Common myeloid progenitor, CD34-positive (primary cell): ENCODE measurements around the gene KRT6B.

Experiments
- CTCF ChIA-PET: fragments of 350-600 bp; sonication (Branson Sonifier 250); formaldehyde crosslinking; loops from one replicate; lab custom pipeline; 2021; ENCODE audit warnings: antibody characterized with exemption; lab: Charles Lee
- POLR2A ChIA-PET: fragments of 350-600 bp; sonication (Branson Sonifier 250); formaldehyde crosslinking; loops from one replicate; lab custom pipeline; 2021; ENCODE audit warnings: antibody characterized with exemption; lab: Charles Lee
- DNase-seq, 3 donors: peaks; one replicate each; pipeline versions ENCODE4 v3.0.0 to v3.0.0-alpha.2; 2013
- H3K27ac ChIP-seq, 2 experiments: 1 replicate in 1 of 2; 2 replicates in 1 of 2; pipeline ENCODE4 v1.7.0; 2013; ENCODE audit warnings: inconsistent platforms in 2 of 2, low read length in 2 of 2, mild to moderate bottlenecking in 2 of 2, low read depth in 1 of 2, moderate library complexity in 1 of 2; ENCODE audit not compliant: severe bottlenecking in 2 of 2, insufficient read depth in 1 of 2, poor library complexity in 1 of 2
- H3K27me3 ChIP-seq, 5 experiments: replicated peaks in 2 of 5; 1 replicate in 3 of 5; 2 replicates in 2 of 5; pipeline versions ENCODE4 v1.6.1 to v1.7.0; 2013; ENCODE audit warnings: low read length in 4 of 5, mild to moderate bottlenecking in 2 of 5, moderate library complexity in 2 of 5, inconsistent platforms in 1 of 5; ENCODE audit not compliant: insufficient read depth in 5 of 5, control insufficient read depth in 4 of 5
- H3K36me3 ChIP-seq, 4 experiments: 1 replicate in 2 of 4; 2 replicates in 2 of 4; pipeline versions ENCODE4 v1.6.1 to v1.7.0; 2013; ENCODE audit warnings: low read length in 3 of 4, control low read depth in 1 of 4, mild to moderate bottlenecking in 1 of 4; ENCODE audit not compliant: control insufficient read depth in 4 of 4, insufficient read depth in 4 of 4
- H3K4me1 ChIP-seq, 4 experiments: 1 replicate in 3 of 4; 2 replicates in 1 of 4; pipeline versions ENCODE4 v1.6.1 to v1.7.1; 2013; ENCODE audit warnings: low read length in 3 of 4, mild to moderate bottlenecking in 3 of 4, control low read depth in 1 of 4, inconsistent platforms in 1 of 4, moderate library complexity in 1 of 4; ENCODE audit not compliant: control insufficient read depth in 4 of 4, insufficient read depth in 4 of 4; ENCODE audit errors: control extremely low read depth in 1 of 4
- H3K4me3 ChIP-seq, 7 experiments: 1 replicate in 4 of 7; 2 replicates in 3 of 7; pipeline versions ENCODE4 v1.5.1 to v1.7.0; 2013; ENCODE audit warnings: mild to moderate bottlenecking in 7 of 7, low read length in 6 of 7, moderate library complexity in 6 of 7, inconsistent platforms in 2 of 7, low read depth in 2 of 7, control low read depth in 1 of 7; ENCODE audit not compliant: insufficient read depth in 4 of 7, control insufficient read depth in 1 of 7; ENCODE audit errors: extremely low read depth in 1 of 7
- H3K9me3 ChIP-seq, 5 experiments: 1 replicate in 4 of 5; 2 replicates in 1 of 5; pipeline versions ENCODE4 v1.6.1 to v1.7.1; 2013; ENCODE audit warnings: low read length in 4 of 5, mild to moderate bottlenecking in 2 of 5, inconsistent platforms in 1 of 5, low read depth in 1 of 5, moderate library complexity in 1 of 5; ENCODE audit not compliant: control insufficient read depth in 4 of 5, insufficient read depth in 2 of 5; ENCODE audit errors: control extremely low read depth in 1 of 5
- WGBS: methylation state at CpG from one replicate; pipeline ENCODE4 v1.1.5; 2013; ENCODE audit not compliant: insufficient coverage; 5-methylcytosine and 5-hydroxymethylcytosine counted together

KRT6B gene

DNA sequence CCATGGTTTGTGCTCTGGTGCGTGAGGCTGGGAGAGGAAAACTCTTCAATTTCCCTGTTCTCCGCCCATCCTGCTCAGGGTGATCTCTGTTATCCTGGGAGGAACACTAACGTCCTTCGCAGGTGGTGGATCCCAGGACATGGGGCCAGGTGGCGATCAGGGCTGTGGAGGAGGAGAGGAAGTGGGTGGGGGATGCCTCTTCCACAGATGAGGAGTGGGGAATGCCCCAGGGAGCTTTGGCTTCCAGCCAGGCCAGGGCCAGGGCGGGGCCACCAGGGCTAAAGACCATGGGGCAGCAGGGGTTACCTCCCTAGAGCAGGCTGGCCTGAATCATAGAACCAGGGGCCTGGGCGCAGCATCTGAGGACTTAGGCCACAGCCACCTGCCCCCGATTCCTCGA lies 14.4 kb downstream of the KRT6B start:
- Histone ChIP-seq H3K9me3 (peaks cover 0 to 1% (median 0%) of the 10 kb centered on the region in 5 experiments), H3K4me3 (no peak overlapping the region), H3K27ac (no peak overlapping the region), H3K36me3 (no peaks in the 10 kb centered on the region), H3K4me1 (no peaks in the 10 kb centered on the region), H3K27me3 (peaks cover 7 to 20% (median 9%) of the 10 kb centered on the region in 5 experiments)
- ChIA-PET POLR2A (no interaction called here), CTCF (no interaction called here)
- no peak for DNase-seq
- WGBS: 91% methylated on average over 8 of the region's 9 CpGs

DNA sequence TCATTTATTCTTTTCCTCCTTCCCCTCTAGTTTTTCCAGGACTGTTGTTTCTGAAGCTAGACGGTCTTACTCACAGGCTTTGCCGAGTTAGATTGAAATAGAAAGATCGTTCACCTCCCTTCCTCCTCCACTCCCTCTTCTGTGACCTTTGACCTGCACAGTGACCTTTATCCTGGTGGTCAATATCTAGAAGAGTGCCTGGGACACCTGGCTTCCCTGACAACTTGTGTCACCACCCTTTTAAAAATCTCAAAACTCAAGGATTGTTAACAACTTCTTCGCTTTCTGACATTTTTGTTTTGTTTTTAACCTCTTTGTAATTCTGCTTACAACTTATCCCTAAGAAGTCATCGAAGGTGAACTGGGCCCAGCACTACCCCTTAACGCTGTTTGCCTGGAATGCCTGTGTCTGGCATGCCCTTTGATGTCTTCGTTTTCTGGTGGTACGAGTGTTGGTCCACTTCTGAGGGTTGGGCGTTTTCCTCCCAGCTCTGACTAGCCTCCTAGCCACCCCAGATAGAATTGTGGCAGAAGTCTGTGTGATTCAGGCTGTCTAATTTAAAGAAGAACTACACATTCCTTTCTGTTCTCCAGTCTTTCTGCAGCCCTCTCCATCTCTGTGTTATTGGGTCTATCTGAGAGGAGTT lies 15.0 kb downstream of the KRT6B start:
- H3K27ac ChIP-seq: no peak overlapping the region
- ChIA-PET POLR2A (no interaction called here), CTCF (interaction anchor here (1.0 kb wide), 1 partner anchor 10 kb away, joined by 3 read pairs; no protein-coding TSS in a partner anchor)
- no peaks in the 10 kb centered on the region for H3K4me1 ChIP-seq
- H3K27me3 ChIP-seq: peaks cover 2 to 20% (median 9%) of the 10 kb centered on the region in 5 experiments
- H3K4me3 ChIP-seq: no peak overlapping the region
- peaks cover 0 to under 1% (median 0%) of the 10 kb centered on the region in 5 experiments for H3K9me3 ChIP-seq
- no peak for DNase-seq
- H3K36me3 ChIP-seq: no peaks in the 10 kb centered on the region
- 88% methylated on average over 6 of the region's 9 CpGs for WGBS

DNA sequence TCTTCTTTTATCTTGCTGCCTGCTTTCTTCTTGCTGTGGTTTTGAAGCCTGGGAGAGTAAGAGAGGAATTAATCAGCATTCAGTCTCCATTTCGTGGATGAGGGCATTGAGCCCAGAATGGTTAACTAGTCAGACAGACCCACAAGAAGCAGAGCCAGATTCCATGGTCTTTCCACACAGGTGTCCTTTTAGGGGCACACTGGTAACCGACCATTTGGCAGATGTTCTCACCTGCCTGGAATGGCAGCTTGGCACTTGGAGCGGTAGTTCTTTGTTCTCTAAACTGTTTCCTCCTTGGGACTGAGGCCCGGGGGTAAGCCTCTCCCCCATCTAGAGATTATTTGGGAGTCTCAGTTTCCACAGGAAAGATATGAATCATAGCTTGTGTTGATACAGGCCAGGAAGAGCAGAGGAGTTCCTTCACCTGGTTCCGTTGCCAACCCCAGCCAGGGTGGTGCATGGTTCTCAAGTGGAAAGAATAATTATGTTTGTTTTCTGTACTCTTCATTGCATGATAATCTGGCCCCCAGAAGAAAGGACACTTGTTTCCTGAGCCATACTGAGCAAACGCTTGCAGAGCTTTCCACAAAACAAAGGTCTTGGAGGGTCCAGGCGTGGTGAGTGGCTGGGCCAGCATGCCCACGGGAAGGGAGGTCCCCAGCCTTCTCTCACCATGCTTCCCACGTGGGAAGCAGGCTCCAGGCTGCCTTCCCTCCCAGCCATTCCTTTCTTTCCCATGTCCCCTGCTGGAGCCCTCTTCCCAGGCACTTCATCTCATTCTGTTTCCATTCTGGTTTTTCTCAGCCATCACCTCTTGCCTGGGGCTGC lies 15.7 kb downstream of the KRT6B start:
- POLR2A ChIA-PET: no interaction called here
- H3K4me1 ChIP-seq: no peaks in the 10 kb centered on the region

DNA sequence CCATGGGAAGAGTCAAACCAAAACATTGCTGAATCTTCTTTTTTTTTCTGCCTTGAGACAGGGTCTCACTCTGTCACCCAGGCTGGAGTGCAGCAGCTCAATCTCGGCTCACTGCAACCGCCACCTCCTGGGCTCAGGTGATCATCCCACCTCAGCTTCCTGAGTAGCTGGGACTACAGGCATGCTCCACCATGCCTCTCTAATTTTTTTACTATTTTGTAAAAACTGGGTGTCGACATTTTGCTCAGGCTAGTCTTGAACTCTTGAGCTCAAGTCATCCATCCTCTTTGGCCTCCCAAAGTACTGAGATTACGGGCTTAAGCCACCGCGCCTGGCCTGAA lies 16.3 kb downstream of the KRT6B start:
- ChIA-PET POLR2A (no interaction called here), CTCF (interaction anchor here (1.0 to 1.2 kb wide), 2 partner anchors 8 to 9 kb away, joined by 3 read pairs; no protein-coding TSS in a partner anchor)
- Histone ChIP-seq H3K27me3 (peaks cover 0 to 27% (median 11%) of the 10 kb centered on the region in 5 experiments), H3K9me3 (no peaks in the 10 kb centered on the region), H3K4me3 (no peak overlapping the region), H3K27ac (no peak overlapping the region), H3K36me3 (no peaks in the 10 kb centered on the region), H3K4me1 (no peaks in the 10 kb centered on the region)
- no peak for DNase-seq
- 93% methylated on average over 6 of the region's 6 CpGs for WGBS

More for the DNA sequence above, 15.7 kb downstream of the KRT6B start:
- H3K36me3 ChIP-seq: no peaks in the 10 kb centered on the region
- CTCF ChIA-PET: interaction anchor here (1.0 to 1.2 kb wide), 2 partner anchors 9 kb away, joined by 3 read pairs; no protein-coding TSS in a partner anchor
- peaks cover 2 to 23% (median 9%) of the 10 kb centered on the region in 5 experiments for H3K27me3 ChIP-seq
- no peak overlapping the region for H3K27ac ChIP-seq
- 83% methylated on average over 7 of the region's 9 CpGs for WGBS
- no peak overlapping the region for H3K4me3 ChIP-seq
- no peak for DNase-seq
- H3K9me3 ChIP-seq: no peaks in the 10 kb centered on the region

DNA sequence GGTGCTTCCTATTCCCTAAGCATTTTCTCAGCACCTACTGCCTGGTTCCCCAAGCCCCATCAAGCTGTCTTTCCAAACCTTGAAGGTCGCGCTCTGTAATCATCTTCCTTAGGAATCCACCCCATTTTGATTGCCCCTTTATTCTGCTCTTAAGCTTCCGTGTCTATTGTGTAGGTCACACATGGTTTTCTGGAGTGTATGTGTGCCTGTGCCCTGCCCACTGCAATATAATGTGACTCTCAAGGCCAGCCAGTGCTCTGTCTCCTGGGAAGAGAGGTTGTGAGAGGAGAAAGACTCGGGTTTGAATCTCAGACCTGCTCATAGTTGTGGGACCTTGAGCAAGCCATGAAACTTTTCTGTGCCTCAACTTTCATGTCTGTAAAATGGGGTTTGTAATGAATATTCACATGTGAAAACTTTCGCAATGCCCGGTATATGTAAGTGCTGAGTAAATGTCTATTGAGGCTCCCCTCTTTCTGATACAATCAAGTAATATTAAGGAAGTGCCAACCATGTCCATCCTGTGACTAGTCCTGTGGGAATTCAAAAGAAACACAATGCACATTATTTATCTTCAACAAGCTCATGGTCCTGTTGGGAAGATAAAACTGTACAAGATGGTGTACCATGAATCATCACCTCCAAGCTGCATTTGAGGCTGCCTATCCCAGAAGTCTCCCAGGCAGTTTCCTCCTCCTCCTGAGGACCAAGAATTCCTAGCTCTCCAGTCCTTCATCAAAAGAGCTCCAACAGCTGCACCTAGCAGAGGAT lies 17.0 kb downstream of the KRT6B start:
- Histone ChIP-seq H3K36me3 (no peaks in the 10 kb centered on the region), H3K9me3 (no peaks in the 10 kb centered on the region), H3K27ac (no peak overlapping the region), H3K4me3 (no peak overlapping the region), H3K27me3 (peaks cover 0 to 30% (median 11%) of the 10 kb centered on the region in 5 experiments), H3K4me1 (no peaks in the 10 kb centered on the region)
- ChIA-PET POLR2A (no interaction called here), CTCF (interaction anchor here (1.2 kb wide), 1 partner anchor 10 kb away, joined by 3 read pairs; no protein-coding TSS in a partner anchor)
- DNase-seq: no peak
- WGBS: 100% methylated on average over 3 of the region's 6 CpGs

DNA sequence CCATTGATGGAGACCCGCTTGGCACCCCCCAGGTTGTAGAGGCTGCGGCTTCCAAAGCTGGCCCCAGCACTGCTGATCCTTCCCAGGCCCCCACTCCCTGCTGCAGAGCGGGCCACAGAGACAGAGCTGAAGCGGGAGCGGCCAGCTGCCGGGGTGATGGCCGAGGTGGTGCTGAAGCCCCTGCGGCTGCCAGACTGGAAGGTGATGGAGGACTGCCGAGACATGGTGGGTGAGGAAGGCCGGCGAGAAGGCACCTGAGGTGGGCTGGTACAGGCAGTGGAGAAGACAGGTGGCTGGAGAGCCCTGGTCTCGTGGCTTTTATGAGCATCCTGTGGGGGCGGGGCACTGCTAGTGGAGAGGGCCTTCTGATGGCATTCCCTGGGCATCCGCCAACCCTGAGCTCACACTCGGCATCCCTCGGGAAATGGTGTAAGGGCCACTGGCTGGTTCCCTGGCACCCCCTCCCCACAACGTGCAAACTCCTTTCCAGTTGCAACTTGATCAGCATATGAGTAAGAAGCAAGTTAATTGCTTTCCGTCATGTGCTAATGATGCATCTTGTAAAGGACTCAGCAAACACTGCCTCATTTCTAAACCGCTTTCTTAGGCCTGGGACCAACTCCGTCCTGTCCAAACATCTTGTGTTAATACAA lies 17.7 kb downstream of the KRT6B start, which contains the start of gene KRT75:
Gene KRT75, minus strand, starts transcription at position 291 of the 653 bp plus-strand sequence. Its CDS starts 67 bp downstream, at position 224.
- 92% methylated on average over 20 of the region's 20 CpGs for WGBS
- Histone ChIP-seq H3K27ac (no peak within 1 kb of the TSS), H3K4me3 (no peak within 1 kb of the TSS), H3K4me1 (no peaks in the 10 kb centered on the region), H3K9me3 (no peaks in the 10 kb centered on the region), H3K36me3 (no peaks in the 10 kb centered on the region), H3K27me3 (peaks cover 0 to 36% (median 11%) of the 10 kb centered on the region in 5 experiments)
- ChIA-PET POLR2A (no interaction called here), CTCF (no interaction called here)
- DNase-seq: no peak
